ENCODE measurements around the gene CARM1.
"Not testable (repeated sequence)": the region's sequence is repeated elsewhere in the genome, so short reads cannot be mapped to it uniquely, and the experiment has no call there.

The CARM1 gene

GRCh38 chr19:10855879-10856522 lies 15.4 kb upstream of the CARM1 start:
- Histone ChIP-seq H3K4me3 (ENCODE audit: low read length) (no peak overlapping the region), H3K4me2 (ENCODE audit: low read depth, low read length) (no peak overlapping the region), H3K4me1 (ENCODE audit: low read length) (no peaks in the 10 kb centered on the region), H2AFZ (ENCODE audit: low read length) (no peak overlapping the region), H4K20me1 (ENCODE audit: insufficient read depth, low read length) (no peaks in the 10 kb centered on the region), H3K79me2 (ENCODE audit: low read length) (no peaks in the 10 kb centered on the region), H3K27me3 (replicated peaks; ENCODE audit: insufficient read depth, low read length) (no peaks in the 10 kb centered on the region), H3F3A (ENCODE audit: insufficient read depth, low read length) (no peaks in the 10 kb centered on the region), H3K27ac (ENCODE audit: low read length) (no peak overlapping the region), H3K9me2 (replicated peaks; ENCODE audit: insufficient read depth, low read length) (no peaks in the 10 kb centered on the region), H3K9ac (ENCODE audit: low read length) (no peak overlapping the region), H3K36me3 (replicated peaks; ENCODE audit: insufficient read depth, low read length) (no peaks in the 10 kb centered on the region), H3K9me3 (replicated peaks; ENCODE audit: insufficient read depth, low read length) (no peaks in the 10 kb centered on the region)
- no peak for TF ChIP-seq EZH2phosphoT487 (IDR thresholded peaks at IDR 0.05; ENCODE audit: low read length)
- peak; percentile 55 for TF ChIP-seq CTCF (IDR thresholded peaks at IDR 0.05; ENCODE audit: low read length)
- no peak for DNase-seq

GRCh38 chr19:10856899-10857298 lies 14.5 kb upstream of the CARM1 start:
- not testable (repeated sequence) for H3K27me3 ChIP-seq (replicated peaks; ENCODE audit: insufficient read depth, low read length); H4K20me1 ChIP-seq (ENCODE audit: insufficient read depth, low read length); H3K36me3 ChIP-seq (replicated peaks; ENCODE audit: insufficient read depth, low read length); H3K9me2 ChIP-seq (replicated peaks; ENCODE audit: insufficient read depth, low read length); H3K4me3 ChIP-seq (ENCODE audit: low read length); H3K4me2 ChIP-seq (ENCODE audit: low read depth, low read length); H3K79me2 ChIP-seq (ENCODE audit: low read length); H3K9me3 ChIP-seq (replicated peaks; ENCODE audit: insufficient read depth, low read length); H3K4me1 ChIP-seq (ENCODE audit: low read length); H2AFZ ChIP-seq (ENCODE audit: low read length); H3K27ac ChIP-seq (ENCODE audit: low read length); DNase-seq; H3K9ac ChIP-seq (ENCODE audit: low read length); H3F3A ChIP-seq (ENCODE audit: insufficient read depth, low read length)

GRCh38 chr19:10858204-10858828 lies 13.0 kb upstream of the CARM1 start:
- Histone ChIP-seq H3K4me1 (ENCODE audit: low read length) (no peaks in the 10 kb centered on the region), H3K4me2 (ENCODE audit: low read depth, low read length) (no peak overlapping the region), H3K27ac (ENCODE audit: low read length) (no peak overlapping the region), H3K79me2 (ENCODE audit: low read length) (no peaks in the 10 kb centered on the region), H3F3A (ENCODE audit: insufficient read depth, low read length) (no peaks in the 10 kb centered on the region), H2AFZ (ENCODE audit: low read length) (no peak overlapping the region), H3K9me3 (replicated peaks; ENCODE audit: insufficient read depth, low read length) (no peaks in the 10 kb centered on the region), H3K36me3 (replicated peaks; ENCODE audit: insufficient read depth, low read length) (no peaks in the 10 kb centered on the region), H4K20me1 (ENCODE audit: insufficient read depth, low read length) (no peaks in the 10 kb centered on the region), H3K9ac (ENCODE audit: low read length) (no peak overlapping the region), H3K4me3 (ENCODE audit: low read length) (no peak overlapping the region), H3K27me3 (replicated peaks; ENCODE audit: insufficient read depth, low read length) (no peaks in the 10 kb centered on the region), H3K9me2 (replicated peaks; ENCODE audit: insufficient read depth, low read length) (no peaks in the 10 kb centered on the region)
- DNase-seq = no peak
- no peak for TF ChIP-seq EZH2 (optimal IDR thresholded peaks at IDR 0.05; ENCODE audit: low read depth, low read length)
- TF ChIP-seq CTCF (IDR thresholded peaks at IDR 0.05; ENCODE audit: low read length) = peak; percentile 66

GRCh38 chr19:10861103-10861651 lies 10.2 kb upstream of the CARM1 start:
- TF ChIP-seq CTCF (IDR thresholded peaks at IDR 0.05; ENCODE audit: low read length) = peak; percentile 49
- TF ChIP-seq EZH2 (optimal IDR thresholded peaks at IDR 0.05; ENCODE audit: low read depth, low read length) = no peak
- Histone ChIP-seq H3K4me3 (ENCODE audit: low read length) (no peak overlapping the region), H3K4me1 (ENCODE audit: low read length) (no peaks in the 10 kb centered on the region), H3K36me3 (replicated peaks; ENCODE audit: insufficient read depth, low read length) (no peaks in the 10 kb centered on the region), H3K9me2 (replicated peaks; ENCODE audit: insufficient read depth, low read length) (no peaks in the 10 kb centered on the region), H2AFZ (ENCODE audit: low read length) (no peak overlapping the region), H3K4me2 (ENCODE audit: low read depth, low read length) (no peak overlapping the region), H3K79me2 (ENCODE audit: low read length) (no peaks in the 10 kb centered on the region), H3K9me3 (replicated peaks; ENCODE audit: insufficient read depth, low read length) (no peaks in the 10 kb centered on the region), H3F3A (ENCODE audit: insufficient read depth, low read length) (no peaks in the 10 kb centered on the region), H3K9ac (ENCODE audit: low read length) (no peak overlapping the region), H3K27ac (ENCODE audit: low read length) (no peak overlapping the region), H4K20me1 (ENCODE audit: insufficient read depth, low read length) (no peaks in the 10 kb centered on the region), H3K27me3 (replicated peaks; ENCODE audit: insufficient read depth, low read length) (no peaks in the 10 kb centered on the region)
- DNase-seq = no peak

Data from MM.1S (cell line).